Thoracic aorta (tissue), 2 donors: ENCODE data around the gene WWC1. TPM values are rescaled to one million over a fixed set of nuclear protein-coding genes. Genes with fewer than 3 reads are reported as not detected.

Experiments
- ATAC-seq: fragments of 150-250 bp; one replicate; pipeline ENCODE4 v1.8.0; 2017; ENCODE audit warnings: low read depth; ENCODE audit not compliant: insufficient number of reproducible peaks, low FRiP score
- DNase-seq: peaks from one replicate; pipeline ENCODE4 v3.0.0-alpha.2; 2020; ENCODE audit warnings: low spot score
- H3K27ac ChIP-seq, 2 donors: fragments of 200-600 bp; sonication (generic); 1 replicate in 1 of 2; 2 replicates in 1 of 2; pipeline ENCODE4 v1.5.1; 2016; ENCODE audit warnings: mild to moderate bottlenecking in 2 of 2, moderate library complexity in 2 of 2
- H3K27me3 ChIP-seq: fragments of 200-600 bp; sonication (generic); replicated peaks from 2 replicates; pipeline ENCODE4 v1.6.0; 2016; ENCODE audit warnings: mild to moderate bottlenecking; ENCODE audit not compliant: insufficient read depth
- H3K36me3 ChIP-seq: fragments of 200-600 bp; sonication (generic); one replicate; pipeline ENCODE4 v1.5.1; 2016
- H3K4me1 ChIP-seq, 2 donors: fragments of 200-600 bp; sonication (generic); 1 replicate in 1 of 2; 2 replicates in 1 of 2; pipeline versions ENCODE4 v1.5.1 to v1.6.0; 2016; ENCODE audit warnings: low read depth in 2 of 2, mild to moderate bottlenecking in 1 of 2; ENCODE audit not compliant: control insufficient read depth in 1 of 2
- H3K4me3 ChIP-seq: fragments of 200-600 bp; sonication (generic); 2 replicates; pipeline ENCODE4 v1.5.1; 2016; ENCODE audit warnings: mild to moderate bottlenecking
- H3K9me3 ChIP-seq: fragments of 200-600 bp; sonication (generic); 2 replicates; pipeline ENCODE4 v1.5.1; 2016
- CTCF ChIP-seq: fragments of 200-600 bp; sonication (generic); IDR thresholded peaks from one replicate; pipeline ENCODE4 v1.5.1; 2019; ENCODE audit warnings: antibody characterized with exemption
- total RNA-seq, 2 donors: library from RNA; depleted of rRNA; stranded (reverse); fragments of >200 nt; gene quantifications; one replicate each; pipeline versions ENCODE4 v1.1.0 to v1.2.3, GENCODE V29; 2016

Gene WWC1
- total RNA-seq, 2 donors from 2014 or later: 3.6 TPM; not detected in 1

GRCh38 chr5:168411871-168412270, 120.4 kb downstream of the WWC1 start:
- Histone ChIP-seq H3K36me3 (no peaks in the 10 kb centered on the region), H3K27me3 (no peaks in the 10 kb centered on the region), H3K4me3 (no peak overlapping the region), H3K4me1 (peaks cover 0 to 6% of the 10 kb centered on the region in 2 donors), H3K9me3 (no peaks in the 10 kb centered on the region), H3K27ac (no peak overlapping the region)
- DNase-seq: no peak
- no peak for TF ChIP-seq CTCF
- no peak for ATAC-seq

GRCh38 chr5:168413062-168413461, 121.6 kb downstream of the WWC1 start:
- H3K27ac ChIP-seq: no peak overlapping the region
- ATAC-seq: no peak
- no peak for DNase-seq
- no peak for TF ChIP-seq CTCF
- no peaks in the 10 kb centered on the region for H3K9me3 ChIP-seq
- no peaks in the 10 kb centered on the region for H3K27me3 ChIP-seq
- no peak overlapping the region for H3K4me3 ChIP-seq
- H3K36me3 ChIP-seq: no peaks in the 10 kb centered on the region
- H3K4me1 ChIP-seq: peaks cover 0 to 6% of the 10 kb centered on the region in 2 donors

- Histone ChIP-seq H3K27ac (no peak overlapping the region), H3K36me3 (no peaks in the 10 kb centered on the region), H3K27me3 (no peaks in the 10 kb centered on the region), H3K9me3 (no peaks in the 10 kb centered on the region), H3K4me1 (peaks cover 0 to 6% of the 10 kb centered on the region in 2 donors), H3K4me3 (no peak overlapping the region)
- DNase-seq (no peak), ATAC-seq (no peak)
- no peak for TF ChIP-seq CTCF
Observed at GRCh38 chr5:168413596-168413995, 122.2 kb downstream of the WWC1 start.

GRCh38 chr5:168415401-168415800, 124.0 kb downstream of the WWC1 start:
- Histone ChIP-seq H3K27ac (no peak overlapping the region), H3K4me1 (no peaks in the 10 kb centered on the region), H3K9me3 (no peaks in the 10 kb centered on the region), H3K36me3 (no peaks in the 10 kb centered on the region), H3K27me3 (no peaks in the 10 kb centered on the region), H3K4me3 (no peak overlapping the region)
- no peak for TF ChIP-seq CTCF
- ATAC-seq (no peak), DNase-seq (no peak)

GRCh38 chr5:168415971-168416370, 124.5 kb downstream of the WWC1 start:
- ATAC-seq: no peak

More at GRCh38 chr5:168415971-168416370, 124.5 kb downstream of the WWC1 start:
- Histone ChIP-seq H3K4me3 (no peak overlapping the region), H3K27me3 (no peaks in the 10 kb centered on the region), H3K9me3 (no peaks in the 10 kb centered on the region), H3K27ac (no peak overlapping the region), H3K36me3 (no peaks in the 10 kb centered on the region), H3K4me1 (no peaks in the 10 kb centered on the region)
- no peak for TF ChIP-seq CTCF
- DNase-seq: no peak
